Measurements from ENCODE around the gene POU4F3.

The POU4F3 gene

DNA sequence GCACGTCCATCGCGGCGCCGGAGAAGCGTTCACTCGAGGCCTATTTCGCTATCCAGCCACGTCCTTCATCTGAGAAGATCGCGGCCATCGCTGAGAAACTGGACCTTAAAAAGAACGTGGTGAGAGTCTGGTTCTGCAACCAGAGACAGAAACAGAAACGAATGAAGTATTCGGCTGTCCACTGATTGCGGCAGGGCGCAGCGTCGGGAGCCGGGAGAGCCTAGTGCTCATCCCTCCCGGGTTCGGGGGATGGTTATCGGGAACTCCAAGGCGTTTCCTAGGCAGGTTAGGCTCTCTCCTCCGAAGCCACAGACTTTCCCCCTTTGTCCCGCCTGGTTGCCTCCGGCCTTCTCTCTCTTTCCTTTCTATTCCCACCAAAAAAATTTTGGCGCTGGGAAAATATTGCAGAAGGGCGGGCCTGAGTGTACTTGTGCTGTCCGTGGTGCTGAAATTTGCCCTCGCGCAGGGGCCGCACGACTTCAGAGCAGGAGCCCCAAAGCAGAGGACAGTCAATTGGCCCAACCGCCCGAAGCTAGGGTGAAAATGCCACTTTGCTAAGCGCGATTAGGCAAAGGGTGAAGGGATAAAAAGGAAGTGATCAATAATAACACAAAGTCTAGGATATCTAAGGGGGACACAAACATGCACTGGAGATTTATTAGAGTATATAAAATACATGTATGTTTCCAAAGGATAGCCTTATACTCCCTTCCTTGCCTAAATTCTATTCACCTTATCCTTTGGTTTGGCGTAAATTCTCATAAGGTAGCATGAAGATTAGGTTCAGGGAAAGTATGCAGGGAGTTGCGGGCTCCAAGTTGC, 1.8 kb downstream of the POU4F3 start:
- DNase-seq: no peak

DNA sequence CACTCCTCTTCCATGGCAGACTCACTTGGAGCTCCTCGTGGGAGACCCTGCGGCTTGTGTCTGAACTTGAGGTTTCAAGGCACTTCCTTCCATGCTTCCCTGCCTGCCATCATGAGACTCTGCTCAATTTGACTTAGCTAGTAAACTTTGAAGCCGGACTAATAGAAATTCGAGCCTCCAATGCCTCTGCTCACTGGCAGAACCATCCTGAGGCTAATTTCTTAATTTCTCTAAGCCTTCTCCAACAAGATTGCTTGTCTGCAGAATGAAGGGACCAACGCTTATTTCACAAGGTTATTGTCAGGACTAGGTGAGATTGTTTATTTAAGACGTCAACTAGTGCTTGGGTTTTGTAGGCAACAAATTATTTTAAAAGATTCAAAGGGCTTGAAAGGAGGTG, 3.2 kb downstream of the POU4F3 start:
- DNase-seq: no peak

DNA sequence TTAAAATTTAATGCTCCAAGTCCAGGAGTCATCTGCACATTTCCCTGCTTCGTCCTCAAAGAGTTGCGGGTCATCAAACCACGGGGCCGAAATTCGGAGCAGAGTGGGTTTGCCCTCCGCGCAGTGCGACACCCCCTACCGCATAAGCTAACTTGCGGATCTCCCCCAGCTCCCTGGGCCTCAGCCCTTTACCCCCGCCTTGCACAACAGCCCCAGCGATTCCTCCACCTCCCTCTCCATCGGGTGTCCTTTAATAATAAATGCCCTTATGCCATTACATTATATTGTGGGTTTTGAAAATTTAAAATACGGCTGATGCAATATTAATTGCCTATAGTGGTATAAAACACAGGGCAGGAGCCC, 3.9 kb downstream of the POU4F3 start:
- no peak for DNase-seq

DNA sequence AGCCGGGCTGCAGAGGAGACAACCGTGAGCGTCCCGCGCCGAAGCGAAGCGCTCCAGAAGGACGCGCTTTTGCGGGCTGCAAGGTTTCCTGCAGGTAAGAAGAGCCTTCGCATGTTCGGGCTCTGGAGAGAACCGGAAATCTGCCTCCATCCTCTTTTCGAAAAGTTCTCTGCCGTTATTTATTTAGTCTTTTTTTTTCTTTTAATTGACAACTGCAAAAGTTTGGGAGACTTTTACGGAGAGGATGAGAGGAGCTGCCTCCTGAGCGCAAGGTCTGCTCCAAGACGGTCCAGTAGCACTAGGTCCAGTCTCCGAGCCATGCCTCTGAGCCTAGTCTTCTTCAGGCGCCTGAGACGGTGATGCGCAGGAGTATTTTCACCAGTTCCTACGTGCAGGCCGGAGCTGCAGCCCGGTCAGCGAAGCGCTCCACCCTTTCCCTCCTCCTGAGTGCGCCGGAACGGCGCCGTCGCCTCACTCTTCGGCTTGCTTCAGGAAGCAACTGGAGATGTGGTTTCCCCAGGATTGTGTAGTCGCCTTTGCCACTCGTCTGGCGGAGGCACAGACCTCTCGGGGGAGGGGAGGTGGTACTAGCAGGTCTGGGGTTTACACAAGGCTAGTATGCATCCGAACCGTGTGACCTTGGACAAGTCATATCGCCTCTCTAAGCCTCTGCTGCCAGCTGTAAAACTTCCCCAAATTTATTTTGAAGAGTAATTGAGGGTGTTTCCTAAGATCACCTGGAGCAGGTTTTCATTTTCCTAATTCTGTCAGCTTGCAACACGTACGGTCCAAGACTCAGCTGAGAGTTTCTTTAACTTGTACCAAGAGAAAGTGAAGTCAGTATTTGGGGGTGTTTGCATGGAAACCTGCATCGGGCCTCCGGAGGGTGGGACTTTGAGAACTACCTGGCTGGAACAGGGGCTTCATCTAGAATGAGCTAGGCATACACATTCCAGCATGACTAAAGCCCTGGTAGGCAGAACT, 4.5 kb downstream of the POU4F3 start:
- DNase-seq: no peak

DNA sequence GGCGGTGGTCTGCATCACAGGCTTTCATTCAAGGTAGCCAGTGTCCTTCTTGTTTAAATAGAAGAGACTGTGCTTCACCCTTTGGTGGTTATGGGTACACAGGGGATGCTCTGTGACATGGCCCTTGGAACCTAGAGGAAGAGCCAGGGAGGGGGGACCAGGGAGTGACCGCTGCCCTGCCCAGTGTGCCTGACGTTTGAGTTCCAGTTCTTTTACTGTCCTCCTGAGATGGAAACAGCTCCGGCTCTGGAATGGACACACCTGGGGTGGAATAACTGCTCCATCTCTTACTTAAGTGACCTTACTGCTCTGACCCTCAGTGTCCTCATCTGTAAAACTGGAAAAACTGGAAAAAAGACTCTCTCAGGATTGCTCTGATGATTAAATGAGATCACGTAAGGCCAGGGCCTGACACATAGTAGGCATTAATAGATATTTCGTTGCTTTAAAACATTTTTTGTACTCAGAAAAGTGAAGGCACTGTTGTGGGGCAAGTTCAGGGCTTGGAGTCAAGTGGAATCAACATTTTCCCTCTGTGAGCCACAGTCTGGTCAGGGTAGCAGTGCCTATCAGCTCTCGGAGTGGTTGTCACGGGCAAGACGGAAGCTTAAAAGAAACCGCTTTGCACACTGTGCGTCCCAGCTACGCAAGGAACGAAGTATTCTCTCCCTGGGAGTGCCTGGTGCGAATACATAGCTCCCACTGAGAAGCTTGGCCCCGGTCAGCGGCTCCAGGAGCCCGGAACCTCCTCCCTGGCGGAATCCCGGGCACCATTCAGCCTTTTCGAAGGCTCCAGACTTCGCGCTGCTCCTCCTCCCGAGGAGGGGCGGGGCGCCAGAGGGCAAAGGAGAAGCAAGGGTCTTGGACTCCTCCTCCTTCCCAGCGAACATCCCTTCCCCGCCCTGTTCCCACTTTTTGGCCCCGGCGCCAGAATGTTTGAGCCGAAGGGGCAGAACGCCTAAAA, 5.8 kb downstream of the POU4F3 start:
- DNase-seq: no peak

DNA sequence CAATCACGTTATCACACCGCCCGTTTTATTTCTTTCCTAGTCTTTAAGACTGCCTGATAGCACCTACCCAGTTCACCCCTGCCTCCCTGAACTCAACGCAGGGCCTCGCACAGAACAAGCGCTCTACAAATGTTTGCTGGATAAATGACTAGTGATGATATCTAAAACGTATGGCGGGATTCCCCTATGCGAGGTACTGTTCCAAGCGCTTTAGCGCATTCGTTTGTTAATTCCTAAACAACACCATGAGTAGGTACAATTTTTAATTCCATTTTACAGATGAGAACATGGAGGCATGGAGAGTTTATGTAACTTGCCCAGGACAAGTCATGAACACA, 6.6 kb downstream of the POU4F3 start:
- no peak for DNase-seq

DNA sequence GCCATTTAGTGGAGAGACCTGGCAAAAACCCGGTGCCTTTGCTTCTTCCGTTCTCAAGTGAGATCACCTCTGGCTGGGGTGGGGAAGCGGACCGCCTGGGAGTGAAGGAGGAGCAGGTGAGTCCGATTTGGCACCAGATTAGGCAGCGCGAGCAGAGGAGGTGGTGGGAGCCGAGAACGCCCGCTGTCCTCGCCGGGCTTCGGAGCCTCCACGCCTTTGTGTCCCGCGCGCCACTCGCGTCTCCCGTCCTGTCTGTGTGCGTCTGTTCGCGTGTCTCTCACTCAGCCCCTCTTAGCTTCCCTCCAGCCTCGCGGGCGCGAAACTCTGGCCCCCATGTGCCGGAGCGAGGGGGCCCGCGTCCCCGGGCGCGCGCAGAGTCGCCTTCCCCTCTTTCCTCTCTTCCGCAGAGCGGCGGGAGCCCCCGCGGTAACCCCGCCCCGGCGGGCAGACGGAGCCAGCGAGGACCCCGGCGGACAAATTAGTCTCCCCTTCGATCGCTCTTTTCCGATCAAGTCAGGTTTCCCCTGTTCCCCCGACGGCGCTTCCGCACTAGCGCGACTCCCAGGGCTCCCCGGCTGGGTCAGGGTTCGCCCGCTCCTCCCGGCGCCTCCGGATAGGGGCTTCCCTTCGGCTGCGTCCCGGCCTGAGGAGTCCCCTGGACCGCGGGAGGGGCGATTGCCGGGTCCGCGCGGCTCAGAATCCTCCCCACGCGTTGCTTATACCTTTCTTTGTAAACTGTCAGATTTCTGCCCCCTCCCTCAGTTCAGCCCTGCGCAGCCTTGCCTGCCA, 7.1 kb downstream of the POU4F3 start:
- DNase-seq: no peak

DNA sequence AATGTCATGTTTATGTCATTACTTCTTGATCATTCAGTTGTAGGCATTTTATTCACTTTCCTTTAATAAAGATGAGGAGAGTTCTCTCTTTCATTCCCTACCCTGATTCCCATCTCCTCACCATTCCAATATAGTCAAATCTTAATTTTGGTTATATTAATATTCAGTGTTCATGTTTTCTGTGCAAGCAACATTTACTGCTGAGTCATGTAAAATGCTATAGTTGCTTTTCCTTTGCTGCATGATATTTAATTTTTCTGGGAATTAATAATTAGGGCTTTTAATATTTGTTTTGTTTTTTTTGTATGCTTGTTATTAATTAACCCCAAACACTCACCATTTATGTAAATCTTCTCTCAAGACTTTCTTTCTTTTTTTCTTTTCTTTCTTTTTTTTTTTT, 18.5 kb downstream of the POU4F3 start:
- no peak for DNase-seq

DNA sequence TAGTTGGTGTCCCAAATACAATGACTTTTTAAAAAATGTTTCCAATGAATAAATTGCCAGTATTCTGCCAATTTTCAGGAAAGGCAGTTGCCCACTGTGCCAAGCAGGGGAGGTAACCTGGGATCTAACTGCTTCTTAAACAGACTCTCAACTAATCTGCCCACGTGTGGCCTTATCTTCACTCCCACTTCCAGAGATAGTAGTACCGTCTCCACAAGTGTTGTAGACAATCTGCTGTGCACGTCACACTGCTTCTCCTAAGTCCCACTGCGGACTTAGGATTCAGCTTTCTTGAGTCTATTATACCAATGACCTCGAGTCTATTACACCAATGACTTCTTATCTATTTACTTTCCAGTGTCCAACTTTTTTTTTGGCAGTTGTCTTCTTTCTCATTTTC, 21.2 kb downstream of the POU4F3 start:
- no peak for DNase-seq

DNA sequence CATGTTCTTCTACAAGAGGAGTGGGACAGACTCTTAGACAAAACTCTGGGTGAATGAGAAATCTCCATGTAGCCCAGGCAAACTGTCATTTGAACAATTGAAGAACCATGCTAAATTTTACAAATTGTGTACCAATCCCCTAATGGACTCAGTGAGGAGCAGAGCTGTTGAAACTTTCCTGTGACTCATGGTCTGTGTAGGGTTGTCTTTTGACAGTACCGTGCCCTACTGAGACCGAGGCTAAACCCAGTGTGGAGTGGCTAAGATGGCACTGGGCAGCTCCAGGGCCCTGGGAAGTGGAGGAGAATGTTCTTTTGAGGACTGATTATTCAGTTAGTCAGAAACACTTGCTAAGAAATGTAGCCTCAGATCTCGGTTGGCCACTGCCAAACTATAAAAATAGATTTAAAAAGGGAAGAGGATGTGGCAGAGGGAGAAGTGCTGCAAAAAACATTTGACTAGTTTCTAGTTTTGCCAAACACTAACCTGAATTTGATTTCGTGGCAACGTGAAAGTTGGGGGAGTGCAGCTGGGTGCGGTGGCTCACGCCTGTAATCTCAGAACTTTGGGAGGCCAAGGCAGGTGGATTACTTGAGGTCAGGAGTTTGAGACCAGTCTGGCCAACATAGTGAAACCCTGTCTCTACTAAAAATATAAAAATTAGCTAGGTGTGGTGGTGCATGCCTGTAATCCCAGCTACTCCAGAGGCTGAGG, 24.7 kb downstream of the POU4F3 start:
- no peak for DNase-seq

DNA sequence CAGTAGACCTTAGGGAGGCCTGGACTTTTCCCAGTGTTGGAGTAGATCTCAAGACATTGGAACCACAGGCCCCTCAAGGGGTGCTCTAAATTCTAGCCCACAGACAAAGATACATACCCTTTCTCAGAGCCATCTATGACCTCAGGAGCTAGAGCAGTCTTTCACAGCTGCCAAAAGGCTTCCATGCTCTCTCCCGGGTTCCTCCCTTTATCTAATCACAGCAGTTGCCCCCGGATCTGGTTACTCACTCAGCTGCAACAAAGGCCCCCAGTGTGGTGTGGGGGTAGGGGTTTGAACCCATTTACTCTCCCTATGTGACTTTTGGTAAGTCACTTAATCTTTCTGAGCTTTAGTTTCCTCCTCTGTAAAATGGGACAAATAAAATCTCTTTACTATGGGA, 27.0 kb downstream of the POU4F3 start:
- DNase-seq: no peak

DNA sequence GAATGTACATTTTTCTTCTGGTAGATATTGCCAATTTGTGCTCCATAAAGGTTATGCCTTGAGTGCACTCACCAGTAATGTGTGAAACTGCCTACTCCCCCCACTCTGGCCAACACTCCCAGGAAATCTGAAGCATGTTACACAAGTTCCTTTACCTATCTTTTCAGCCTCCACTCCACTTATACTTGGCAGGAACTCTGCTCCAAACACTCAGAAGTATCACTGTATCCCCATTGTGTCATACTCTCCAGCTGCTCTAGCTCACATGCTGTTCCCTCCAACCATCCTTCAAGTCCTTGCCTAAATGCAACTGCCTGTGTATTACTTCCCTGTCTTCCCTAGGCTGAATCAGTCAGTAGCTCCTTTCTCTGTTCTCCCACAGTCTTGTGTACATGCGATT, 28.3 kb downstream of the POU4F3 start:
- no peak for DNase-seq

DNA sequence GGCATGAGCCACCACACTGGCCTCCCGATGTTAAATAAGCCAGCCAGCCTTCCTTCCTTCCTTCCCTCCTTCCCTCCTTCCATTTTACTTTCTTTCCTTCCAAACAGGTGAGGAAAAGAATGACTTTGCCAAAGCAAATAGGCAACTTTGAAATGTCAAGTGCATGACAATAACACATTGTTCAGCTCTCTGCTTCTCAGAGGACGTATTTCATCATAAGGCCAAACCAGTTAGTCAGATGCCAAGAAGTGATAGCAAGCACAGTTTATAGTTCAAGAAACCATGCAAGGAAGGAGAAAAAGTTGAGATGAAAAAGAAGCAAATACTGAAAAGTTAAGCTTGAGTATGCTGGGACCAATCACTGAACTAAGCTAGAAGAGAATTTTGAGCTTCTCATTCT, 29.5 kb downstream of the POU4F3 start:
- no peak for DNase-seq

DNA sequence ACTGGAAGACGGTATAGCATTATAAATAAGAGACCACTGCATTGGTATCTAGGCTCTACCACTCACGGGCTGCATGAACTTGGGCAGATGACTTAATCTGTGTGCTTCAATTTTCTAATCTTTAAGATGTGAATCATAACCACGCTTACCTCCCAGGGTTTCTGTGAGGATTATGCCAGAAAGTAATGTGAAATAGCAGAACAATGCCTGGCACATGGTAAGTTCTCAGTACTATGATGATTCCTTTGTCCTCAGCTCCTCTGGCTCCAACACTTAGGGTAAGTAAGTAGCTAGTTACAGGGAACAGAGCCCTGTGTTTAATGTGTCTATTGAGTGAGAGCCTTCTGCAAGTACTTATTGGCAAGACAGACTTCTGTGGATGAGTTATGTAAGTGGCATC, 31.1 kb downstream of the POU4F3 start:
- peak in 1 of 3 experiments; percentile 39 for DNase-seq

DNA sequence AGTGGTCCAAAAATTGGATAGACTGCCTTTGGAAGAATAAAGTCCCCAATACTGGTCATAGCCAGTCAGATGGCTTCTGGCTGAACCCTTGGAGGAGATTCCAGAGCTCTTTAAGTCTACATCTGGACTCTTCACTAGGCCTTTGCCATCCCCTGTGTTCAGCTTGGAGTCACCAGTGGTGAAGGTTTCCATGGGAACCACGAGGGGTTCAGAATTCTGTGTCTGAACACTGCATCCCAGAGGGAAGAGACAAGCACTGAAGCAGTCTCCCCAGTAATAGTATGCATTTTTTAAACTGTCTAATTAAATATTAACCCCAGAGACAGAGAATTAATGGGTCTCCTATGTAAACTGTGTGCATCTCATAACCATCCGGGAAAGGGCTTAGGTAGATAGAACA, 38.2 kb downstream of the POU4F3 start:
- DNase-seq: peak in 1 of 3 experiments; percentile 0

DNA sequence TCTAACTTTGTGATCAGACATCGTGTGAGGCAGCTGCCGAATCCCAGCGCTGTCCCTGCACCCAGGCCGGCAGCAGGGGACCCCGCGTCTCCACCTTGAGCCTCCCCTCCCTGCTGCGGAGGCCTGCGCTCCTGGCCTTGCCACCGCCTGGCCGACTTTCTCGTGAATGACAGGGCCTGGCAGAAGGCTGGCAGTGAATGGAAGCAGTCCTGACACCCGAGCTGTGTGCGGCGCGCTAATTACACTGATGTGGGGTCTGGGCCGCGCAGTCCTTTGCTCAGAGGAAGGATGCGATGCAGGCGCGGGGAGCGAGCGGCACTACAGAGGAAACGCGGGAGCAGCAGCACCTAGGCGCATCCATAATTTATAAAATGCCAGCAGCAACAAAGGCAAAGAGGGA, 40.3 kb downstream of the POU4F3 start:
- DNase-seq: no peak

DNA sequence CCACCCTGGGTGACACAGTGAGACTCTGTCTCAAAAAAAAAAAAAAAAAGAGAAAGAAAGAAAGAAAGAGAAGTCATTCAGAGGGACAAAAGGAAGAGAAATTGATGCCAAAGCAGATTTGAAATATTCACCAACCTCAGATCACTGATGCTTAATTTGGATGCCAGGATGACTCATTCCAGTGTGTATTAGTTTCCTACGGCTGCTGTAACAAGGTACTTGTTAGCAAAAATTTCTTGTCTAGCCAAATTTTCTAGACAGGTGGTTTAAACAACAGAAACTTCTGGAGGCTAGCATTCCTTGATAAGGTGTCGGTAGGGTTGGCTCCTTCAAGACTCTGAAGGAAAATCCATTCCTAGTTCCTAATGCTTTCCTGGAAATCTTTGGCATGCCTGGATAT, 42.1 kb downstream of the POU4F3 start:
- DNase-seq: no peak

DNA sequence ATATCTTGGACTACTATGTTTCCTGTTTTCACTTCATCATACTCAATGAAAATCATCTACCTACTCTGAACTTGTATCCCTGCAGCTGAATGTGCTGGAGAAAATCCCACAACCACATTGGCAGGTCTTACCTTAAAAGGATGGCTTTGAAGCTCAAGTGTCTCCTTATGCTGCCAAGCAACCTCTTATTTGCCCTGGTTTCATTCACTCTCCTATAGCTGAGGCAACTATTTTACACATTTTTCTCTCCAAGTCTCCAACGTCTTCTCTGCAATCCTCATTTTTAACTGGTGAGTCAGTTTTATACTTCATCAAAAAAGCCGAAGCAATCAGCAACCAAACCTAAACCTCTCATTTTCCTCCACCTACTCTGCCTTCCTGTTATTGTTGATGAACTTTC, 49.7 kb downstream of the POU4F3 start:
- DNase-seq: no peak

DNA sequence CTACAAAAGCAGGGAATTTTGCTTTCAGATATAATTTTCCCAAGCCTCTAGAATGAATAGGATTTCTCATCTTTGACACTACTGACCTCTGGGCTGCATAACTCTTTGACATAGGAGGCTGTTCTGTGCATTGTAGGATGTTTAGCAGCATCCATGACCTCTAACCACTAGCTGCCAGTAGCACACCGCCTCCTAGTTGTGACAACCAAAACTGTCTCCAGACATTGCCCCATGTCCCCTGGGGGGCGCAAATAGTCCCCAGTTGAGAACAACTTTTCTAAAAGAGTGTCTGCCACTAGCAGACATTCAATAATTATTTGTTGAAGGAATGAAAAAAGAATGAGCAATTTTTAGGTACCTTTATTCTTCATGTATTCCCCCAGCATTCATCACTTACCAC, 51.8 kb downstream of the POU4F3 start:
- DNase-seq: no peak
